H1 (cell line): ENCODE data around the gene OR2T33. TPM values are rescaled to one million over a fixed set of nuclear protein-coding genes. Genes with fewer than 3 reads are reported as not detected.

Source experiments
- CTCF ChIA-PET: fragments of 300-600 bp; sonication (Branson Sonifier 250); formaldehyde crosslinking; loops from one replicate; lab custom pipeline; 2021; ENCODE audit not compliant: partially characterized antibody; lab: Charles Lee
- POLR2A ChIA-PET: fragments of 300-600 bp; sonication (Branson Sonifier 250); formaldehyde crosslinking; loops from one replicate; lab custom pipeline; 2021; ENCODE audit warnings: inconsistent platforms; ENCODE audit not compliant: partially characterized antibody; lab: Charles Lee
- DNase-seq, 2 experiments: peaks; one replicate each; pipeline versions ENCODE4 v3.0.0 to v3.0.0-alpha.2; 2010 to 2022; ENCODE audit warnings: low spot score in 2 of 2, low read depth in 1 of 2, mixed read lengths in 1 of 2
- FAIRE-seq: peaks from 2 replicates; lab custom pipeline; 2011; peaks lifted over from hg19 to GRCh38; lab: Jason Lieb, UNC
- H2AFZ ChIP-seq: 2 replicates; pipeline ENCODE4 v1.8.1; 2012; ENCODE audit warnings: low read length, inconsistent platforms
- H2AK5ac ChIP-seq: 2 replicates; pipeline ENCODE4 v1.6.1; 2013; ENCODE audit warnings: low read depth, low read length
- H2BK120ac ChIP-seq: replicated peaks from 2 replicates; pipeline ENCODE3; 2013; ENCODE audit warnings: low read depth, low read length, inconsistent platforms
- H2BK12ac ChIP-seq: 2 replicates; pipeline ENCODE4 v1.6.1; 2013; ENCODE audit warnings: low read depth, low read length
- H2BK15ac ChIP-seq: 2 replicates; pipeline ENCODE4 v1.6.1; 2013; ENCODE audit warnings: low read length
- H2BK20ac ChIP-seq: 2 replicates; pipeline ENCODE4 v1.6.1; 2013; ENCODE audit warnings: low read length
- H2BK5ac ChIP-seq: 2 replicates; pipeline ENCODE4 v1.6.1; 2013; ENCODE audit warnings: low read depth, low read length
- H3K14ac ChIP-seq: 2 replicates; pipeline ENCODE4 v1.6.1; 2013; ENCODE audit warnings: inconsistent platforms; ENCODE audit not compliant: insufficient read length
- H3K18ac ChIP-seq: 2 replicates; pipeline ENCODE4 v1.6.1; 2013; ENCODE audit warnings: low read length; ENCODE audit errors: extremely low read depth
- H3K23ac ChIP-seq: 2 replicates; pipeline ENCODE4 v1.6.1; 2013; ENCODE audit warnings: inconsistent platforms; ENCODE audit not compliant: insufficient read length
- H3K23me2 ChIP-seq: 2 replicates; pipeline ENCODE4 v1.6.1; 2013; ENCODE audit warnings: low read depth, low read length
- H3K27ac ChIP-seq: 2 replicates; pipeline ENCODE4 v1.6.1; 2011; ENCODE audit warnings: low read depth, low read length, inconsistent platforms
- H3K27me3 ChIP-seq, 4 experiments: replicated peaks in 1 of 4; 1 replicate in 1 of 4; 2 replicates in 3 of 4; pipeline versions ENCODE4 v1.6.1 to v1.8.1; 2011 to 2013; ENCODE audit warnings: low read length in 3 of 4, mild to moderate bottlenecking in 3 of 4, inconsistent platforms in 2 of 4, mixed read lengths in 2 of 4, moderate library complexity in 1 of 4; ENCODE audit not compliant: control insufficient read depth in 3 of 4, insufficient read depth in 3 of 4; ENCODE audit errors: extremely low read depth in 1 of 4
- H3K36me3 ChIP-seq, 4 experiments: 2 replicates each; pipeline versions ENCODE4 v1.6.1 to v1.8.1; 2011 to 2013; ENCODE audit warnings: mild to moderate bottlenecking in 4 of 4, low read length in 3 of 4, moderate library complexity in 2 of 4, control low read depth in 1 of 4, inconsistent platforms in 1 of 4; ENCODE audit not compliant: insufficient read depth in 4 of 4, control insufficient read depth in 2 of 4
- H3K4ac ChIP-seq: replicated peaks from 2 replicates; pipeline ENCODE3; 2013; ENCODE audit warnings: low read length, low read depth, mixed read lengths, inconsistent platforms; ENCODE audit not compliant: insufficient read length
- H3K4me1 ChIP-seq, 4 experiments: replicated peaks in 1 of 4; 1 replicate in 1 of 4; 2 replicates in 3 of 4; pipeline versions ENCODE4 v1.6.1 to v1.8.1; 2011 to 2013; ENCODE audit warnings: low read length in 3 of 4, inconsistent platforms in 2 of 4, mixed read lengths in 1 of 4; ENCODE audit not compliant: insufficient read depth in 4 of 4, control insufficient read depth in 3 of 4
- H3K4me2 ChIP-seq, 2 experiments: 2 replicates each; pipeline versions ENCODE4 v1.6.1 to v1.8.1; 2011 to 2013; ENCODE audit warnings: low read depth in 2 of 2, low read length in 2 of 2, control low read depth in 1 of 2, inconsistent platforms in 1 of 2, mild to moderate bottlenecking in 1 of 2; ENCODE audit not compliant: insufficient read depth in 1 of 2
- H3K4me3 ChIP-seq, 4 experiments: fragments of 200-600, 300-600 bp in 1 of 4; sonication (generic), shearing (Covaris generic), sonication (Bioruptor Twin) in 1 of 4; 2 replicates each; pipeline versions ENCODE4 v1.5.1 to v1.8.1; 2011 to 2016; ENCODE audit warnings: low read length in 4 of 4, low read depth in 3 of 4, control low read depth in 2 of 4, inconsistent platforms in 2 of 4, mild to moderate bottlenecking in 2 of 4, mixed read lengths in 1 of 4, moderate library complexity in 1 of 4; ENCODE audit not compliant: insufficient read depth in 2 of 4; ENCODE audit errors: extremely low read depth in 1 of 4
- H3K56ac ChIP-seq: replicated peaks from 2 replicates; pipeline ENCODE3; 2013; ENCODE audit warnings: low read depth, mild to moderate bottlenecking, mixed read lengths, low read length, inconsistent platforms; ENCODE audit not compliant: insufficient read length
- H3K79me1 ChIP-seq: 2 replicates; pipeline ENCODE4 v1.6.1; 2013; ENCODE audit warnings: low read depth, low read length, control low read depth
- H3K79me2 ChIP-seq, 2 experiments: 2 replicates each; pipeline versions ENCODE4 v1.6.1 to v1.8.1; 2012 to 2013; ENCODE audit warnings: low read length in 2 of 2, mild to moderate bottlenecking in 2 of 2, inconsistent platforms in 1 of 2; ENCODE audit not compliant: insufficient read depth in 2 of 2, control insufficient read depth in 1 of 2
- H3K9ac ChIP-seq, 4 experiments: replicated peaks in 1 of 4; 1 replicate in 1 of 4; 2 replicates in 3 of 4; pipeline versions ENCODE4 v1.6.1 to v1.8.1; 2011 to 2013; ENCODE audit warnings: low read depth in 3 of 4, low read length in 3 of 4, control low read depth in 2 of 4, mild to moderate bottlenecking in 2 of 4, moderate library complexity in 2 of 4, inconsistent platforms in 1 of 4; ENCODE audit errors: extremely low read depth in 1 of 4
- H3K9me3 ChIP-seq, 2 experiments: 2 replicates each; pipeline versions ENCODE4 v1.6.1 to v1.8.1; 2012 to 2013; ENCODE audit warnings: mild to moderate bottlenecking in 2 of 2, moderate library complexity in 2 of 2, control low read depth in 1 of 2, inconsistent platforms in 1 of 2, low read depth in 1 of 2, low read length in 1 of 2, mixed read lengths in 1 of 2; ENCODE audit not compliant: insufficient read depth in 2 of 2
- H4K20me1 ChIP-seq, 2 experiments: replicated peaks in 1 of 2; 2 replicates each; pipeline versions ENCODE3 to v1.8.1; 2011 to 2013; ENCODE audit warnings: inconsistent platforms in 2 of 2, low read length in 2 of 2, mild to moderate bottlenecking in 1 of 2; ENCODE audit not compliant: insufficient read depth in 2 of 2, control insufficient read depth in 1 of 2
- H4K5ac ChIP-seq: 2 replicates; pipeline ENCODE4 v1.6.1; 2013; ENCODE audit warnings: low read length, low read depth, mixed read lengths, inconsistent platforms; ENCODE audit not compliant: insufficient read length
- H4K8ac ChIP-seq: 2 replicates; pipeline ENCODE4 v1.8.0; 2013; ENCODE audit warnings: mild to moderate bottlenecking, moderate library complexity, low read length, inconsistent platforms; ENCODE audit not compliant: insufficient read depth; ENCODE audit errors: extremely low read depth
- H4K91ac ChIP-seq: replicated peaks from 2 replicates; pipeline ENCODE3; 2013; ENCODE audit warnings: low read length, mixed read lengths, inconsistent platforms; ENCODE audit not compliant: insufficient read length
- JUN ChIP-seq: IDR thresholded peaks from 2 replicates; pipeline ENCODE4 v1.6.1; 2011; ENCODE audit warnings: low read depth, mild to moderate bottlenecking, improper control_type of control experiment, low read length
- MAX ChIP-seq: IDR thresholded peaks from 2 replicates; pipeline ENCODE4 v1.6.1; 2012; ENCODE audit warnings: inconsistent platforms
- PHF8 ChIP-seq: fragments of 200-600 bp; sonication (generic); conservative IDR thresholded peaks from 2 replicates; pipeline ENCODE4 v1.7.1; 2012; ENCODE audit warnings: low read depth, mild to moderate bottlenecking, inconsistent platforms, low read length, moderate library complexity
- POLR2AphosphoS5 ChIP-seq: IDR thresholded peaks from 2 replicates; pipeline ENCODE4 v1.6.1; 2011; ENCODE audit warnings: low read depth, low read length
- RAD21 ChIP-seq, 2 experiments: IDR thresholded peaks in 1 of 2; conservative IDR thresholded peaks in 1 of 2; 2 replicates each; pipeline ENCODE4 v1.6.1; 2011; ENCODE audit warnings: low read depth in 2 of 2, low read length in 2 of 2, improper control_type of control experiment in 1 of 2, inconsistent platforms in 1 of 2, mild to moderate bottlenecking in 1 of 2, moderate library complexity in 1 of 2
- SAP30 ChIP-seq: fragments of 300-600 bp; sonication (generic); IDR thresholded peaks from 2 replicates; pipeline ENCODE4 v1.7.1; 2012; ENCODE audit warnings: low read length, moderate library complexity, mild to moderate bottlenecking, inconsistent platforms; ENCODE audit not compliant: insufficient read depth, insufficient replicate concordance
- SIN3A ChIP-seq, 2 experiments: IDR thresholded peaks in 1 of 2; conservative IDR thresholded peaks in 1 of 2; 2 replicates each; pipeline ENCODE4 v1.6.1; 2011 to 2012; ENCODE audit warnings: low read length in 2 of 2, improper control_type of control experiment in 1 of 2, low read depth in 1 of 2, mild to moderate bottlenecking in 1 of 2
- SP1 ChIP-seq: IDR thresholded peaks from 2 replicates; pipeline ENCODE4 v1.6.1; 2011; ENCODE audit warnings: low read depth, low read length
- SP2 ChIP-seq: IDR thresholded peaks from 2 replicates; pipeline ENCODE4 v1.6.1; 2012; ENCODE audit warnings: mild to moderate bottlenecking, low read length, inconsistent platforms
- TCF12 ChIP-seq: IDR thresholded peaks from 2 replicates; pipeline ENCODE4 v1.6.1; 2011; ENCODE audit warnings: low read depth, mild to moderate bottlenecking, low read length
- TEAD4 ChIP-seq: IDR thresholded peaks from 2 replicates; pipeline ENCODE4 v1.6.1; 2012; ENCODE audit warnings: low read depth, low read length, inconsistent platforms, mixed read lengths
- USF2 ChIP-seq: IDR thresholded peaks from 2 replicates; pipeline ENCODE4 v1.6.1; 2011; ENCODE audit warnings: low read length, improper control_type of control experiment
- YY1 ChIP-seq: IDR thresholded peaks from 2 replicates; pipeline ENCODE4 v1.6.1; 2011; ENCODE audit warnings: low read depth, mild to moderate bottlenecking, low read length
- ZNF274 ChIP-seq: IDR thresholded peaks from 2 replicates; pipeline ENCODE4 v1.7.0; 2012; ENCODE audit warnings: low read length, borderline replicate concordance; ENCODE audit errors: extremely low read depth
- WGBS, 2 experiments: shearing (Covaris generic) in 1 of 2; methylation state at CpG; one replicate each; pipeline versions ENCODE4 v1.1.6 to v1.1.7; 2013 to 2015; ENCODE audit warnings: low lambda C conversion rate in 2 of 2, mixed read lengths in 2 of 2, inconsistent platforms in 1 of 2, low coverage in 1 of 2, missing lambda C conversion rate in 1 of 2; ENCODE audit not compliant: insufficient replicate concordance in 2 of 2, insufficient coverage in 1 of 2, insufficient read length in 1 of 2; ENCODE audit errors: extremely low coverage in 1 of 2, missing lambda C conversion rate in 1 of 2; 5-methylcytosine and 5-hydroxymethylcytosine counted together
- polyA plus RNA-seq, 7 experiments: library from polyadenylated mRNA; depleted of rRNA in 3 of 7; stranded (reverse) in 5 of 7; unstranded in 2 of 7; fragments of >200 nt in 5 of 7; fragments of 200-250 nt in 2 of 7; gene quantifications; 1 replicate in 5 of 7; 2 replicates in 1 of 7; 4 replicates in 1 of 7; pipeline versions ENCODE4 v1.2.1 to v1.2.3, GENCODE V29; 2011 to 2013; ENCODE audit warnings: missing spikeins in 2 of 7, mixed read lengths in 2 of 7
- total RNA-seq: library from RNA; stranded (reverse); fragmentation: NEBNext Ultra II Directional; extraction: Animal tissue kit (Norgen Biotek cat#: 25700); gene quantifications from 2 replicates; pipeline ENCODE4 v1.2.1, GENCODE V29; 2021

The OR2T33 gene
- total and polyA plus RNA-seq, 2 of the 8 experiments (the other 6 are each of a cell fraction or from before 2014, with no cell fraction given), result not detected

- H2BK12ac ChIP-seq, result no peak within 1 kb of the TSS
- H2BK120ac ChIP-seq, result no peak within 1 kb of the TSS
- no peak within 1 kb of the TSS for H3K4ac ChIP-seq
- H2BK5ac ChIP-seq, result no peak within 1 kb of the TSS
- 90% methylated on average over 1 of the region's 1 CpG; no CpG with 5 or more reads in 1 of the 2 experiments for WGBS, 2 experiments
- H3K9me3 ChIP-seq, result peaks cover 32 to 59% of the 10 kb centered on the region in 2 experiments
- H3K4me3 ChIP-seq, result no peak within 1 kb of the TSS
- H3K14ac ChIP-seq, result no peak within 1 kb of the TSS
- FAIRE-seq (no peak), DNase-seq (no peak)
- H2AK5ac ChIP-seq, result no peak within 1 kb of the TSS
- no peak within 1 kb of the TSS for H2BK20ac ChIP-seq
- no peaks in the 10 kb centered on the region for H3K79me1 ChIP-seq
- no peak within 1 kb of the TSS for H3K23ac ChIP-seq
- H2AFZ ChIP-seq, result no peak within 1 kb of the TSS
- H3K56ac ChIP-seq, result no peak within 1 kb of the TSS
- ChIA-PET CTCF (no interaction called here), POLR2A (no interaction called here)
- no peaks in the 10 kb centered on the region for H3K23me2 ChIP-seq
- no peaks in the 10 kb centered on the region for H3K79me2 ChIP-seq
- H3K9ac ChIP-seq, result no peak within 1 kb of the TSS
- no peaks in the 10 kb centered on the region for H3K4me1 ChIP-seq
- no peak within 1 kb of the TSS for H4K91ac ChIP-seq
- H3K36me3 ChIP-seq, result no peaks in the 10 kb centered on the region
- H3K4me2 ChIP-seq, result no peak within 1 kb of the TSS
- no peak within 1 kb of the TSS for H2BK15ac ChIP-seq
- no peaks in the 10 kb centered on the region for H3K27me3 ChIP-seq
- H3K18ac ChIP-seq, result no peak within 1 kb of the TSS
- no peak within 1 kb of the TSS for H4K5ac ChIP-seq
- H4K20me1 ChIP-seq, result no peaks in the 10 kb centered on the region
- no peak within 1 kb of the TSS for H4K8ac ChIP-seq
- no peak within 1 kb of the TSS for H3K27ac ChIP-seq
- no peak for TF ChIP-seq JUN
- TF ChIP-seq PHF8, result no peak
- no peak for TF ChIP-seq MAX
- TF ChIP-seq POLR2AphosphoS5, result no peak
- no peak for TF ChIP-seq YY1
- no peak for TF ChIP-seq SIN3A (conservative IDR thresholded peaks at IDR 0.05 in 1 of 2, IDR thresholded peaks at IDR 0.05 in 1 of 2; ENCODE audit: low read depth in 1 of 2, low read length in 2 of 2)
- TF ChIP-seq RAD21 (IDR thresholded peaks at IDR 0.05 in 1 of 2, conservative IDR thresholded peaks at IDR 0.05 in 1 of 2; ENCODE audit: low read depth in 2 of 2, low read length in 2 of 2), result no peak
- TF ChIP-seq ZNF274, result no peak
- TF ChIP-seq USF2, result no peak
- no peak for TF ChIP-seq SAP30
- TF ChIP-seq SP2, result no peak
- no peak for TF ChIP-seq SP1
- no peak for TF ChIP-seq TCF12
- no peak for TF ChIP-seq TEAD4
Measured at GRCh38 chr1:248324468-248324867, 46.7 kb upstream of the OR2T33 start, which contains the start of gene OR2M7. Gene OR2M7 (minus strand): TSS chr1:248324568. CDS start chr1:248324568, 0 bp downstream.
